Loucy (cell line): ENCODE measurements around the gene SMC6.

Source experiments
- H2AFZ ChIP-seq: fragments of 200-600 bp; sonication (generic); 2 replicates; pipeline ENCODE4 v1.6.0; 2016; ENCODE audit warnings: antibody characterized with exemption, mild to moderate bottlenecking, low read length, moderate library complexity
- H3F3A ChIP-seq: fragments of 200-600 bp; 2 replicates; pipeline ENCODE4 v1.6.0; 2016; ENCODE audit warnings: antibody characterized with exemption, low read depth, mild to moderate bottlenecking
- H3K27me3 ChIP-seq: fragments of 200-600 bp; sonication (generic); 2 replicates; pipeline ENCODE4 v1.6.1; 2014; ENCODE audit warnings: low read length, mild to moderate bottlenecking; ENCODE audit not compliant: insufficient read depth, poor library complexity, severe bottlenecking
- H3K36me3 ChIP-seq: fragments of 200-600 bp; sonication (generic); 2 replicates; pipeline ENCODE4 v1.6.1; 2016; ENCODE audit warnings: low read length; ENCODE audit not compliant: insufficient read depth
- H3K4me1 ChIP-seq: fragments of 200-600 bp; sonication (generic); 2 replicates; pipeline ENCODE4 v1.5.1; 2014; ENCODE audit warnings: low read length, mild to moderate bottlenecking; ENCODE audit not compliant: insufficient read depth, poor library complexity, severe bottlenecking
- H3K4me2 ChIP-seq: fragments of 200-600 bp; sonication (generic); 2 replicates; pipeline ENCODE4 v1.6.0; 2014; ENCODE audit warnings: antibody characterized with exemption, low read length, low read depth, mild to moderate bottlenecking; ENCODE audit not compliant: poor library complexity, severe bottlenecking
- H3K4me3 ChIP-seq: fragments of 200-600 bp; sonication (generic); 2 replicates; pipeline ENCODE4 v1.5.1; 2014; ENCODE audit warnings: low read length, mild to moderate bottlenecking, mixed read lengths; ENCODE audit not compliant: poor library complexity, severe bottlenecking
- H3K79me2 ChIP-seq: fragments of 200-600 bp; sonication (generic); 2 replicates; pipeline ENCODE4 v1.6.1; 2014; ENCODE audit warnings: low read length; ENCODE audit not compliant: insufficient read depth
- H3K9ac ChIP-seq: fragments of 200-600 bp; sonication (generic); 2 replicates; pipeline ENCODE4 v1.6.0; 2014; ENCODE audit warnings: mild to moderate bottlenecking, low read depth, low read length, moderate library complexity; ENCODE audit not compliant: poor library complexity, severe bottlenecking
- H3K9me2 ChIP-seq: fragments of 200-600 bp; sonication (generic); replicated peaks from 2 replicates; pipeline ENCODE4 v1.6.1; 2016; ENCODE audit warnings: low read depth, low read length, mixed read lengths
- H3K9me3 ChIP-seq: fragments of 200-600 bp; sonication (generic); 2 replicates; pipeline ENCODE4 v1.6.1; 2014; ENCODE audit warnings: mild to moderate bottlenecking, antibody characterized with exemption, low read length, low read depth; ENCODE audit not compliant: insufficient read depth
- H4K20me1 ChIP-seq: fragments of 200-600 bp; sonication (generic); 2 replicates; pipeline ENCODE4 v1.6.0; 2014; ENCODE audit warnings: antibody characterized with exemption, low read length, mild to moderate bottlenecking; ENCODE audit not compliant: insufficient read depth, poor library complexity, severe bottlenecking
- CTCF ChIP-seq: fragments of 200-600 bp; sonication (generic); conservative IDR thresholded peaks from 2 replicates; pipeline ENCODE4 v1.5.1; 2014; ENCODE audit warnings: mild to moderate bottlenecking, antibody characterized with exemption, low read length
- EZH2phosphoT487 ChIP-seq: fragments of 200-600 bp; IDR thresholded peaks from 2 replicates; pipeline ENCODE4 v1.6.1; 2018; ENCODE audit warnings: antibody characterized with exemption, mild to moderate bottlenecking, moderate library complexity, borderline replicate concordance

Gene SMC6

GRCh38 chr2:17752892-17753802 is 463 bp downstream of the SMC6 start:
- Histone ChIP-seq H3K9ac (peak overlapping the region; percentile 96), H3F3A (no peaks in the 10 kb centered on the region), H3K79me2 (peaks cover 72% of the 10 kb centered on the region), H3K9me3 (no peaks in the 10 kb centered on the region), H3K4me2 (peak overlapping the region; percentile 85), H4K20me1 (peaks cover 41% of the 10 kb centered on the region), H2AFZ (peak overlapping the region; percentile 85), H3K27me3 (no peaks in the 10 kb centered on the region), H3K4me3 (peak overlapping the region; percentile 98), H3K36me3 (no peaks in the 10 kb centered on the region), H3K9me2 (no peaks in the 10 kb centered on the region), H3K4me1 (peaks cover 57% of the 10 kb centered on the region)
- TF ChIP-seq EZH2phosphoT487, result no peak
- TF ChIP-seq CTCF, result no peak

GRCh38 chr2:17752246-17752645 is 1.4 kb downstream of the SMC6 start:
- Histone ChIP-seq H3K36me3 (no peaks in the 10 kb centered on the region), H3F3A (no peaks in the 10 kb centered on the region), H2AFZ (no peak overlapping the region), H3K27me3 (no peaks in the 10 kb centered on the region), H3K79me2 (peaks cover 63% of the 10 kb centered on the region), H3K9ac (peak overlapping the region; percentile 96), H4K20me1 (peaks cover 32% of the 10 kb centered on the region), H3K4me3 (peak overlapping the region; percentile 98), H3K4me2 (peak overlapping the region; percentile 85), H3K9me2 (no peaks in the 10 kb centered on the region), H3K9me3 (no peaks in the 10 kb centered on the region), H3K4me1 (peaks cover 53% of the 10 kb centered on the region)
- TF ChIP-seq EZH2phosphoT487 (no peak), CTCF (no peak)

DNA sequence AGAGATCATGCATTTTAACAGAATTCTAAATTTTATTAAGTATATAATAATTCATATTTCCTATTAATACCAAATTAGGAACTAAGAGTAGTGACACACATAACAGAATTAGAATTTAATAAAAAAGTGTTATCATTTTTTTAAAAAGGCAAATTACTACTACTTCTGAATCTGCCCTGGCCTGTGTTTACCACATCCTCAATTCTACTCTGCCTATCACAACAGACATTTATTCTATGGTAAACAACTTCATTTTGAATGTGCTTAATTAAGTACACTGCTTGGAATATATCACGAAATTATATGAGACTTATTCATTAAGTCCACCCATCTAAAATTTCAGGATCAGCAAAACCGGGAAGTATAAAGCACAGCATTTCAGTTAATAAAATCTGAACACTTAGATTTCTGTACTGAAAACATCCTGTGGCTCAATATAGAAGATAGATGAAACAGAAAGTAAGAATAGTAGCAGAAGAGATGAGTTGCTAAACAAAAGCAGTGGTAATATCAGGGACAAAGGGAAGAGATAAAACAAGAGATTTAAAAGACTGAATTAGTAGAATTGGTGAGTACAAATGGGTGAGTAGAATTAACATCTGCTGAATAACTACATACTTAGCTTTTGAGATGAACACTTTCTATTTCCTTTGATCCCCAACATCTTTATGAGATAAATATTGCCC is 3.7 kb downstream of the SMC6 start:
- Histone ChIP-seq H3K79me2 (peaks cover 40% of the 10 kb centered on the region), H3K36me3 (no peaks in the 10 kb centered on the region), H3K9me2 (no peaks in the 10 kb centered on the region), H3K9ac (no peak overlapping the region), H4K20me1 (peaks cover 10% of the 10 kb centered on the region), H3K9me3 (no peaks in the 10 kb centered on the region), H3K4me3 (no peak overlapping the region), H2AFZ (no peak overlapping the region), H3K4me2 (peak overlapping the region; percentile 25), H3K4me1 (peaks cover 32% of the 10 kb centered on the region), H3F3A (no peaks in the 10 kb centered on the region), H3K27me3 (no peaks in the 10 kb centered on the region)
- TF ChIP-seq EZH2phosphoT487 (no peak), CTCF (no peak)
